SU-DHL-6 (cell line): ENCODE measurements around the gene CERT1.

Source experiments
- H2AFZ ChIP-seq: fragments of 200-600 bp; sonication (generic); 2 replicates; pipeline ENCODE4 v1.6.1; 2014; ENCODE audit warnings: low read depth, mild to moderate bottlenecking, moderate library complexity, mixed read lengths, antibody characterized with exemption, low read length; ENCODE audit not compliant: severe bottlenecking
- H3F3A ChIP-seq: fragments of 200-600 bp; shearing (Covaris generic); 2 replicates; pipeline ENCODE4 v1.6.0; 2016; ENCODE audit warnings: antibody characterized with exemption, mild to moderate bottlenecking; ENCODE audit not compliant: insufficient read depth
- H3K27ac ChIP-seq: fragments of 200-600 bp; sonication (generic); 2 replicates; pipeline ENCODE4 v1.5.1; 2016; ENCODE audit warnings: low read depth, mild to moderate bottlenecking, low read length, moderate library complexity, mixed read lengths
- H3K27me3 ChIP-seq: fragments of 200-600 bp; sonication (generic), shearing (Covaris generic); 2 replicates; pipeline ENCODE4 v1.6.0; 2014; ENCODE audit warnings: mild to moderate bottlenecking, low read length
- H3K36me3 ChIP-seq: fragments of 200-600 bp; sonication (generic); 2 replicates; pipeline ENCODE4 v1.6.1; 2014; ENCODE audit warnings: mild to moderate bottlenecking, low read length, mixed read lengths
- H3K4me2 ChIP-seq: fragments of 300-600, 200-600 bp; shearing (Covaris generic), sonication (generic); 2 replicates; pipeline ENCODE4 v1.6.0; 2014; ENCODE audit warnings: low read length, low read depth, mild to moderate bottlenecking; ENCODE audit not compliant: poor library complexity, severe bottlenecking
- H3K4me3 ChIP-seq: fragments of 200-600 bp; sonication (generic); 2 replicates; pipeline ENCODE4 v1.5.1; 2014; ENCODE audit warnings: antibody characterized with exemption, low read length, mild to moderate bottlenecking, mixed read lengths; ENCODE audit not compliant: insufficient read depth, poor library complexity, severe bottlenecking
- H3K79me2 ChIP-seq: fragments of 200-600 bp; sonication (generic); 2 replicates; pipeline ENCODE4 v1.6.1; 2014; ENCODE audit warnings: mild to moderate bottlenecking, low read length, moderate library complexity; ENCODE audit not compliant: insufficient read depth
- H3K9ac ChIP-seq: fragments of 200-600 bp; sonication (generic); 2 replicates; pipeline ENCODE4 v1.7.0; 2014; ENCODE audit warnings: mild to moderate bottlenecking, low read length
- H3K9me2 ChIP-seq: fragments of 200-600 bp; sonication (generic); replicated peaks from 2 replicates; pipeline ENCODE4 v1.6.1; 2014; ENCODE audit warnings: low read length; ENCODE audit not compliant: insufficient read depth
- H3K9me3 ChIP-seq: fragments of 200-600 bp; sonication (generic); 2 replicates; pipeline ENCODE4 v1.6.1; 2014; ENCODE audit warnings: low read length, mixed read lengths; ENCODE audit not compliant: insufficient read depth
- H4K20me1 ChIP-seq: fragments of 200-600 bp; sonication (generic); 2 replicates; pipeline ENCODE4 v1.6.1; 2014; ENCODE audit warnings: low read depth, mild to moderate bottlenecking, antibody characterized with exemption, low read length, moderate library complexity, mixed read lengths
- CTCF ChIP-seq: fragments of 200-600 bp; sonication (generic); IDR thresholded peaks from one replicate; pipeline ENCODE4 v1.5.1; 2017; ENCODE audit warnings: antibody characterized with exemption, mild to moderate bottlenecking, low read length, moderate library complexity; ENCODE audit not compliant: insufficient read depth, poor library complexity, severe bottlenecking
- EZH2phosphoT487 ChIP-seq: fragments of 200-600 bp; sonication (generic), shearing (Covaris generic); conservative IDR thresholded peaks from 2 replicates; pipeline ENCODE4 v1.6.1; 2018; ENCODE audit warnings: mild to moderate bottlenecking, antibody characterized with exemption, low read length, moderate library complexity, mixed read lengths

The CERT1 gene

GRCh38 chr5:75466006-75466716 lies 45.3 kb downstream of the CERT1 start:
- Histone ChIP-seq H3K9ac (no peak overlapping the region), H3K36me3 (peaks cover 8% of the 10 kb centered on the region; the same call in 1 of the 2 replicates), H3K79me2 (peaks cover 32% of the 10 kb centered on the region), H3K4me3 (no peak overlapping the region), H3K4me2 (no peak overlapping the region), H3K27ac (no peak overlapping the region), H3K9me2 (no peaks in the 10 kb centered on the region), H3K27me3 (no peaks in the 10 kb centered on the region), H2AFZ (no peak overlapping the region), H3K9me3 (peaks cover 5% of the 10 kb centered on the region; the same call in 1 of the 2 replicates), H4K20me1 (no peaks in the 10 kb centered on the region), H3F3A (no peaks in the 10 kb centered on the region)
- TF ChIP-seq EZH2phosphoT487 (no peak), CTCF (no peak)

GRCh38 chr5:75465480-75465879 lies 45.9 kb downstream of the CERT1 start:
- no peak overlapping the region for H2AFZ ChIP-seq
- H3K27ac ChIP-seq = no peak overlapping the region
- H3K4me2 ChIP-seq = no peak overlapping the region
- no peak overlapping the region for H3K4me3 ChIP-seq
- peaks cover 26% of the 10 kb centered on the region for H3K79me2 ChIP-seq
- no peak overlapping the region for H3K9ac ChIP-seq
- TF ChIP-seq EZH2phosphoT487 (no peak), CTCF (no peak)
- no peaks in the 10 kb centered on the region for H4K20me1 ChIP-seq
- H3K36me3 ChIP-seq = peaks cover 8% of the 10 kb centered on the region; the same call in 1 of the 2 replicates
- H3K27me3 ChIP-seq = no peaks in the 10 kb centered on the region
- no peaks in the 10 kb centered on the region for H3F3A ChIP-seq
- H3K9me2 ChIP-seq = no peaks in the 10 kb centered on the region
- H3K9me3 ChIP-seq = peaks cover 5% of the 10 kb centered on the region; the same call in 1 of the 2 replicates

GRCh38 chr5:75463726-75464125 lies 47.7 kb downstream of the CERT1 start:
- H3K27ac ChIP-seq = no peak overlapping the region
- H3K27me3 ChIP-seq = no peaks in the 10 kb centered on the region
- H3F3A ChIP-seq = no peaks in the 10 kb centered on the region
- no peaks in the 10 kb centered on the region for H3K9me2 ChIP-seq
- H3K79me2 ChIP-seq = peaks cover 18% of the 10 kb centered on the region
- no peak overlapping the region for H2AFZ ChIP-seq
- H3K9ac ChIP-seq = no peak overlapping the region
- H4K20me1 ChIP-seq = no peaks in the 10 kb centered on the region
- no peak overlapping the region for H3K4me2 ChIP-seq
- no peak overlapping the region for H3K4me3 ChIP-seq
- TF ChIP-seq CTCF (no peak), EZH2phosphoT487 (no peak)
- no peaks in the 10 kb centered on the region for H3K9me3 ChIP-seq
- no peaks in the 10 kb centered on the region for H3K36me3 ChIP-seq
